ENCODE data around the gene TBC1D8.

TBC1D8 gene

GRCh38 chr2:100957996-100958653, 193.1 kb downstream of the TBC1D8 start:
- no peak overlapping the region for H3K27ac ChIP-seq
- no peak for TF ChIP-seq ZFX (IDR thresholded peaks at IDR 0.05; ENCODE audit: borderline replicate concordance)
- no peak for TF ChIP-seq CTCF (IDR thresholded peaks at IDR 0.05)
